CD4-positive, alpha-beta T cell treated with Interleukin-1 beta for 1 hour (primary cell): ENCODE results near the gene KLHL14.
A peak's percentile ranks its signal among the peaks of the same experiment; 100 is the strongest.
"Not testable (repeated sequence)": the region's sequence is repeated elsewhere in the genome, so short reads cannot be mapped to it uniquely, and the experiment has no call there.

Source experiments
- DNase-seq, 2 donors: peaks; one replicate each; pipeline ENCODE4 v3.0.0-alpha.2; 2020 to 2022

The KLHL14 gene

GRCh38 chr18:32772581-32773381 is at the start of gene KLHL14:
Gene KLHL14 (minus strand): TSS chr18:32773023. CDS start chr18:32770591, 2,432 bp downstream.
- no peak for DNase-seq

- DNase-seq, result no peak
These were observed 49.4 kb upstream of the KLHL14 start for GRCh38 chr18:32822197-32822596.

GRCh38 chr18:32815881-32816280 is 43.1 kb upstream of the KLHL14 start:
- DNase-seq, result no peak

- DNase-seq, result no peak
These were observed 39.5 kb upstream of the KLHL14 start for GRCh38 chr18:32812342-32812741.

GRCh38 chr18:32810314-32810713 is 37.5 kb upstream of the KLHL14 start:
- no peak for DNase-seq

GRCh38 chr18:32805354-32805753 is 32.5 kb upstream of the KLHL14 start:
- no peak for DNase-seq

GRCh38 chr18:32804134-32804888 is 31.5 kb upstream of the KLHL14 start:
- DNase-seq, result no peak

GRCh38 chr18:32803568-32803967 is 30.7 kb upstream of the KLHL14 start:
- DNase-seq, result peak in 1 of 2 donors; percentile 25

GRCh38 chr18:32802591-32803451 is 30.0 kb upstream of the KLHL14 start:
- no peak for DNase-seq

- DNase-seq, result no peak
These were observed 28.4 kb upstream of the KLHL14 start for GRCh38 chr18:32801228-32801627.

GRCh38 chr18:32798209-32798960 is 25.6 kb upstream of the KLHL14 start:
- no peak for DNase-seq

- DNase-seq, result not testable (repeated sequence)
These were observed 21.8 kb upstream of the KLHL14 start for GRCh38 chr18:32794667-32795066.

- no peak for DNase-seq
These were observed 6.2 kb upstream of the KLHL14 start for GRCh38 chr18:32779010-32779409.

- DNase-seq, result no peak
These were observed 4.2 kb upstream of the KLHL14 start for GRCh38 chr18:32777049-32777448.

- no peak for DNase-seq
These were observed 3.7 kb upstream of the KLHL14 start for GRCh38 chr18:32776561-32776960.

- DNase-seq, result no peak
These were observed 2.8 kb upstream of the KLHL14 start for GRCh38 chr18:32775628-32776027.

GRCh38 chr18:32773382-32773712 is 524 bp upstream of the KLHL14 start:
- no peak for DNase-seq

GRCh38 chr18:32771871-32772580 is 797 bp downstream of the KLHL14 start:
- no peak for DNase-seq

- DNase-seq, result no peak
These were observed 1.6 kb downstream of the KLHL14 start for GRCh38 chr18:32771169-32771751.

GRCh38 chr18:32770666-32771168 is 2.1 kb downstream of the KLHL14 start:
- no peak for DNase-seq

GRCh38 chr18:32770054-32770665 is 2.7 kb downstream of the KLHL14 start:
- no peak for DNase-seq
